HCT116 (cell line): ENCODE data around the gene TEX47. TPM values are rescaled to one million over a fixed set of nuclear protein-coding genes. Genes with fewer than 3 reads are reported as not detected.

Experiments
- ATAC-seq: fragments of 200-7000 bp; cut with Tn5 transposase; 2 replicates; pipeline ENCODE4 v1.9.1; 2020; ENCODE audit warnings: mild to moderate bottlenecking, moderate library complexity
- BruUV-seq: library from RNA; stranded (reverse); fragments of 400-500 nt; replicated peaks from 2 replicates; lab custom pipeline; 2021; lab: Mats Ljungman, UMichigan
- CTCF ChIA-PET: fragments of 300-600 bp; sonication (Branson Sonifier 250); formaldehyde crosslinking; loops from one replicate; lab custom pipeline; 2021; ENCODE audit warnings: antibody characterized with exemption; lab: Charles Lee
- POLR2A ChIA-PET: fragments of 300-600, 350-600 bp; sonication (Branson Sonifier 250); formaldehyde crosslinking; loops from one replicate; lab custom pipeline; 2021; ENCODE audit warnings: antibody characterized with exemption; lab: Charles Lee
- RAD21 ChIA-PET, 2 experiments: fragments of 300-600 bp; sonication (Branson Sonifier 250); formaldehyde crosslinking; loops; one replicate each; lab custom pipeline; 2023; ENCODE audit warnings: low total read pairs in 2 of 2; ENCODE audit not compliant: uncharacterized antibody in 2 of 2, unreplicated experiment in 2 of 2, low non-redundant PET in 1 of 2; lab: Charles Lee
- DNase-seq: peaks from one replicate; pipeline ENCODE4 v3.0.0-alpha.2; 2010; ENCODE audit warnings: low read depth, low spot score
- H2AFZ ChIP-seq: fragments of 200-600 bp; shearing (Covaris generic), sonication (generic); 2 replicates; pipeline ENCODE4 v1.6.1; 2017; ENCODE audit warnings: low read depth, mixed run types, mixed read lengths, antibody characterized with exemption, low read length; ENCODE audit not compliant: poor library complexity, severe bottlenecking
- H3K27ac ChIP-seq: 2 replicates; pipeline ENCODE4 v1.5.1; 2012; ENCODE audit warnings: low read depth, low read length
- H3K27me3 ChIP-seq: fragments of 200-600 bp; sonication (generic); 2 replicates; pipeline ENCODE4 v1.6.1; 2016; ENCODE audit warnings: mixed run types, low read length, mixed read lengths; ENCODE audit not compliant: insufficient read depth
- H3K36me3 ChIP-seq, 2 experiments: fragments of 200-500 bp in 1 of 2; fragments of 200-600 bp in 1 of 2; sonication (Bioruptor generic) in 1 of 2; sonication (generic) in 1 of 2; 2 replicates each; pipeline versions ENCODE4 v1.5.1 to v1.6.1; 2014 to 2016; ENCODE audit warnings: low read length in 2 of 2, inconsistent platforms in 1 of 2, mixed read lengths in 1 of 2, mixed run types in 1 of 2; ENCODE audit not compliant: insufficient read depth in 2 of 2, control insufficient read depth in 1 of 2
- H3K4me1 ChIP-seq, 2 experiments: fragments of 200-600 bp in 1 of 2; sonication (generic) in 1 of 2; 2 replicates each; pipeline versions ENCODE4 v1.5.1 to v1.6.1; 2012 to 2017; ENCODE audit warnings: low read length in 2 of 2, inconsistent platforms in 1 of 2, mild to moderate bottlenecking in 1 of 2, mixed read lengths in 1 of 2, mixed run types in 1 of 2, moderate library complexity in 1 of 2; ENCODE audit not compliant: insufficient read depth in 2 of 2, control insufficient read depth in 1 of 2
- H3K4me2 ChIP-seq: fragments of 200-600 bp; sonication (generic); 2 replicates; pipeline ENCODE4 v1.6.1; 2017; ENCODE audit warnings: mixed run types, low read length, mixed read lengths
- H3K4me3 ChIP-seq, 2 experiments: fragments of 200-600 bp in 1 of 2; sonication (generic) in 1 of 2; replicated peaks in 1 of 2; 2 replicates each; pipeline ENCODE4 v1.5.1; 2011 to 2016; ENCODE audit warnings: low read length in 2 of 2, control low read depth in 1 of 2, low read depth in 1 of 2, mild to moderate bottlenecking in 1 of 2, mixed read lengths in 1 of 2, mixed run types in 1 of 2
- H3K79me2 ChIP-seq: fragments of 200-600 bp; sonication (generic); 2 replicates; pipeline ENCODE4 v1.6.1; 2017; ENCODE audit warnings: mild to moderate bottlenecking, mixed run types, low read length, moderate library complexity, mixed read lengths; ENCODE audit not compliant: insufficient read depth
- H3K9ac ChIP-seq: fragments of 200-600 bp; sonication (generic); 2 replicates; pipeline ENCODE4 v1.6.1; 2016; ENCODE audit warnings: low read length, mixed read lengths
- H3K9me2 ChIP-seq: fragments of 200-600 bp; sonication (generic), shearing (Covaris generic); 2 replicates; pipeline ENCODE4 v1.6.1; 2017; ENCODE audit warnings: mixed run types, mild to moderate bottlenecking, moderate library complexity; ENCODE audit not compliant: insufficient read depth
- H3K9me3 ChIP-seq, 2 experiments: fragments of 200-500 bp in 1 of 2; fragments of 200-600 bp in 1 of 2; sonication (Bioruptor generic) in 1 of 2; sonication (generic) in 1 of 2; 2 replicates each; pipeline ENCODE4 v1.6.1; 2014 to 2017; ENCODE audit warnings: low read length in 2 of 2, mixed read lengths in 2 of 2, inconsistent platforms in 1 of 2, low read depth in 1 of 2, mild to moderate bottlenecking in 1 of 2, mixed run types in 1 of 2, moderate library complexity in 1 of 2; ENCODE audit not compliant: control insufficient read depth in 1 of 2, insufficient read depth in 1 of 2
- H4K20me1 ChIP-seq: fragments of 200-600 bp; sonication (generic), shearing (Covaris generic); 2 replicates; pipeline ENCODE4 v1.6.1; 2017; ENCODE audit warnings: mixed run types, mild to moderate bottlenecking, moderate library complexity; ENCODE audit not compliant: insufficient read depth
- CEBPB ChIP-seq: IDR thresholded peaks from 2 replicates; pipeline ENCODE4 v1.6.1; 2012; ENCODE audit warnings: low read depth
- EGR1 ChIP-seq: IDR thresholded peaks from 2 replicates; pipeline ENCODE4 v1.6.1; 2012; ENCODE audit warnings: low read depth
- ELF1 ChIP-seq: IDR thresholded peaks from 2 replicates; pipeline ENCODE4 v1.6.1; 2012; ENCODE audit warnings: low read depth, borderline replicate concordance
- EZH2phosphoT487 ChIP-seq: fragments of 200-600 bp; IDR thresholded peaks from 2 replicates; pipeline ENCODE4 v1.6.1; 2018; ENCODE audit warnings: antibody characterized with exemption, borderline replicate concordance
- FOSL1 ChIP-seq: IDR thresholded peaks from 2 replicates; pipeline ENCODE4 v1.6.1; 2012; ENCODE audit warnings: low read depth
- JUND ChIP-seq: IDR thresholded peaks from 2 replicates; pipeline ENCODE4 v1.6.1; 2012
- POLR2A ChIP-seq: IDR thresholded peaks from 2 replicates; pipeline ENCODE4 v1.7.0; 2011; ENCODE audit warnings: borderline replicate concordance; ENCODE audit not compliant: insufficient read depth, insufficient read length; ENCODE audit errors: extremely low read depth
- POLR2AphosphoS5 ChIP-seq: IDR thresholded peaks from 2 replicates; pipeline ENCODE4 v1.6.1; 2011; ENCODE audit warnings: mild to moderate bottlenecking, low read depth, low read length, moderate library complexity
- RAD21 ChIP-seq: IDR thresholded peaks from 2 replicates; pipeline ENCODE4 v1.6.1; 2012; ENCODE audit warnings: low read depth, mild to moderate bottlenecking
- SIN3A ChIP-seq: IDR thresholded peaks from 2 replicates; pipeline ENCODE4 v1.6.1; 2012; ENCODE audit warnings: low read depth
- SRF ChIP-seq: IDR thresholded peaks from 2 replicates; pipeline ENCODE4 v1.6.1; 2012; ENCODE audit warnings: low read depth
- YY1 ChIP-seq: IDR thresholded peaks from 2 replicates; pipeline ENCODE4 v1.6.1; 2011; ENCODE audit warnings: low read length, low read depth, moderate library complexity, mild to moderate bottlenecking; ENCODE audit not compliant: insufficient replicate concordance; ENCODE audit errors: extremely low read depth
- ZNF274 ChIP-seq: fragments of 200-500 bp; sonication (Bioruptor generic); IDR thresholded peaks from 2 replicates; pipeline ENCODE4 v1.6.1; 2014; ENCODE audit warnings: mild to moderate bottlenecking, low read depth, low read length, inconsistent platforms
- intact Hi-C: fragments of 100-400 bp; cut with micrococcal nuclease; formaldehyde crosslinking; loops from 2 replicates; pipeline ENCODE4 v1.10.0; 2022
- total RNA-seq: library from RNA; stranded (reverse); gene quantifications from one replicate; pipeline ENCODE4 v1.2.1, GENCODE V29; 2021; ENCODE audit not compliant: unreplicated experiment
- TF ChIP-seq, protein P1 (sequence below): IDR thresholded peaks from 2 replicates; pipeline ENCODE4 v1.6.1; 2012
- TF ChIP-seq, protein P2 (sequence below), 3 experiments: fragments of 200-600 bp in 1 of 3; sonication (generic) in 1 of 3; IDR thresholded peaks in 2 of 3; conservative IDR thresholded peaks in 1 of 3; 2 replicates each; pipeline ENCODE4 v1.5.1; 2012 to 2017; ENCODE audit warnings: low read depth in 2 of 3, low read length in 2 of 3, antibody characterized with exemption in 1 of 3, borderline replicate concordance in 1 of 3, control low read depth in 1 of 3, mild to moderate bottlenecking in 1 of 3, mixed read lengths in 1 of 3, mixed run types in 1 of 3, moderate library complexity in 1 of 3; ENCODE audit not compliant: insufficient read depth in 1 of 3
- TF ChIP-seq, protein P3 (sequence below): IDR thresholded peaks from 2 replicates; pipeline ENCODE4 v1.6.1; 2012
- TF ChIP-seq, protein P4 (sequence below): IDR thresholded peaks from 2 replicates; pipeline ENCODE4 v1.6.1; 2011; ENCODE audit warnings: mild to moderate bottlenecking, low read length, moderate library complexity; ENCODE audit not compliant: insufficient replicate concordance; ENCODE audit errors: extremely low read depth

Gene TEX47
- total RNA-seq, 1 experiment from 2014 or later, result not detected

DNA sequence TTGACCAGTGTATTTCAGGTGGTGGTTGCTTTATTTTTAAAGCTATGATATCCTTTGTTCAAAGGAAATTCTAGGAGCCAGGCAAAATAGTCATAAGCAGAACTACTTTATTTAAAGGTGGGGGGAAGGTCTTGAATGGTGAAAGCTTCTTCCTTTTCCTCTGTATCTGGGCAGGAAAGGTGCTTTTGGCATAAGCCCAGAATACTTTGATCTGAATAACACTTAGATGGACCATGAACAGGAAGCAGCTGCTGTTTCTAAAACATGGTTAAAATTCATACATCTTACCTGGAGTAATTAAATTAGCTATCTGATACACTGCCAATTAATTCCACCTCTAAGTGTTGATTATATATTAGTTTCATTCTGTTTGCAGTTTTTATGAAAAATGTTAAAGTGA lies 22.8 kb downstream of the TEX47 start:
- TF ChIP-seq ZNF274 (no peak), ELF1 (no peak), POLR2AphosphoS5 (no peak), SRF (no peak), POLR2A (no peak), YY1 (no peak), RAD21 (no peak), CEBPB (no peak), SIN3A (no peak), FOSL1 (no peak), EZH2phosphoT487 (no peak), JUND (no peak), EGR1 (no peak)
- TF ChIP-seq, protein P1, sequence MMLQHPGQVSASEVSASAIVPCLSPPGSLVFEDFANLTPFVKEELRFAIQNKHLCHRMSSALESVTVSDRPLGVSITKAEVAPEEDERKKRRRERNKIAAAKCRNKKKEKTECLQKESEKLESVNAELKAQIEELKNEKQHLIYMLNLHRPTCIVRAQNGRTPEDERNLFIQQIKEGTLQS, result no peak
- TF ChIP-seq, protein P2, sequence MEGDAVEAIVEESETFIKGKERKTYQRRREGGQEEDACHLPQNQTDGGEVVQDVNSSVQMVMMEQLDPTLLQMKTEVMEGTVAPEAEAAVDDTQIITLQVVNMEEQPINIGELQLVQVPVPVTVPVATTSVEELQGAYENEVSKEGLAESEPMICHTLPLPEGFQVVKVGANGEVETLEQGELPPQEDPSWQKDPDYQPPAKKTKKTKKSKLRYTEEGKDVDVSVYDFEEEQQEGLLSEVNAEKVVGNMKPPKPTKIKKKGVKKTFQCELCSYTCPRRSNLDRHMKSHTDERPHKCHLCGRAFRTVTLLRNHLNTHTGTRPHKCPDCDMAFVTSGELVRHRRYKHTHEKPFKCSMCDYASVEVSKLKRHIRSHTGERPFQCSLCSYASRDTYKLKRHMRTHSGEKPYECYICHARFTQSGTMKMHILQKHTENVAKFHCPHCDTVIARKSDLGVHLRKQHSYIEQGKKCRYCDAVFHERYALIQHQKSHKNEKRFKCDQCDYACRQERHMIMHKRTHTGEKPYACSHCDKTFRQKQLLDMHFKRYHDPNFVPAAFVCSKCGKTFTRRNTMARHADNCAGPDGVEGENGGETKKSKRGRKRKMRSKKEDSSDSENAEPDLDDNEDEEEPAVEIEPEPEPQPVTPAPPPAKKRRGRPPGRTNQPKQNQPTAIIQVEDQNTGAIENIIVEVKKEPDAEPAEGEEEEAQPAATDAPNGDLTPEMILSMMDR (IDR thresholded peaks at IDR 0.05 in 2 of 3, conservative IDR thresholded peaks at IDR 0.05 in 1 of 3; ENCODE audit: borderline replicate concordance in 1 of 3, insufficient read depth in 1 of 3, low read depth in 2 of 3, low read length in 2 of 3), result no peak
- TF ChIP-seq, protein P3, sequence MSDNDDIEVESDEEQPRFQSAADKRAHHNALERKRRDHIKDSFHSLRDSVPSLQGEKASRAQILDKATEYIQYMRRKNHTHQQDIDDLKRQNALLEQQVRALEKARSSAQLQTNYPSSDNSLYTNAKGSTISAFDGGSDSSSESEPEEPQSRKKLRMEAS, result no peak
- TF ChIP-seq, protein P4, sequence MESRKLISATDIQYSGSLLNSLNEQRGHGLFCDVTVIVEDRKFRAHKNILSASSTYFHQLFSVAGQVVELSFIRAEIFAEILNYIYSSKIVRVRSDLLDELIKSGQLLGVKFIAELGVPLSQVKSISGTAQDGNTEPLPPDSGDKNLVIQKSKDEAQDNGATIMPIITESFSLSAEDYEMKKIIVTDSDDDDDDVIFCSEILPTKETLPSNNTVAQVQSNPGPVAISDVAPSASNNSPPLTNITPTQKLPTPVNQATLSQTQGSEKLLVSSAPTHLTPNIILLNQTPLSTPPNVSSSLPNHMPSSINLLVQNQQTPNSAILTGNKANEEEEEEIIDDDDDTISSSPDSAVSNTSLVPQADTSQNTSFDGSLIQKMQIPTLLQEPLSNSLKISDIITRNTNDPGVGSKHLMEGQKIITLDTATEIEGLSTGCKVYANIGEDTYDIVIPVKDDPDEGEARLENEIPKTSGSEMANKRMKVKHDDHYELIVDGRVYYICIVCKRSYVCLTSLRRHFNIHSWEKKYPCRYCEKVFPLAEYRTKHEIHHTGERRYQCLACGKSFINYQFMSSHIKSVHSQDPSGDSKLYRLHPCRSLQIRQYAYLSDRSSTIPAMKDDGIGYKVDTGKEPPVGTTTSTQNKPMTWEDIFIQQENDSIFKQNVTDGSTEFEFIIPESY, result no peak
- Histone ChIP-seq H3K4me2 (no peak overlapping the region), H2AFZ (no peak overlapping the region), H3K9me3 (no peaks in the 10 kb centered on the region), H3K27ac (no peak overlapping the region), H4K20me1 (no peaks in the 10 kb centered on the region), H3K4me3 (no peak overlapping the region), H3K4me1 (no peaks in the 10 kb centered on the region), H3K9ac (no peak overlapping the region), H3K27me3 (no peaks in the 10 kb centered on the region), H3K79me2 (no peaks in the 10 kb centered on the region), H3K9me2 (no peaks in the 10 kb centered on the region), H3K36me3 (no peaks in the 10 kb centered on the region)
- POLR2A ChIA-PET, result no interaction called here
- RAD21 ChIA-PET, result no interaction called here
- ATAC-seq, result no peak
- BruUV-seq, result no TSS peak
- intact Hi-C loops, result no loop called here
- CTCF ChIA-PET, result no interaction called here
- no peak for DNase-seq
